ENCODE measurements around the gene KCNK3. TPM values are rescaled to one million over a fixed set of nuclear protein-coding genes. Genes with fewer than 3 reads are reported as not detected.
A peak's percentile ranks its signal among the peaks of the same experiment; 100 is the strongest.

KCNK3 gene
- total and polyA plus RNA-seq, 2 donors (not counting 1 experiment from before 2014, with no cell fraction given): under 0.01 TPM; not detected in 1

DNA sequence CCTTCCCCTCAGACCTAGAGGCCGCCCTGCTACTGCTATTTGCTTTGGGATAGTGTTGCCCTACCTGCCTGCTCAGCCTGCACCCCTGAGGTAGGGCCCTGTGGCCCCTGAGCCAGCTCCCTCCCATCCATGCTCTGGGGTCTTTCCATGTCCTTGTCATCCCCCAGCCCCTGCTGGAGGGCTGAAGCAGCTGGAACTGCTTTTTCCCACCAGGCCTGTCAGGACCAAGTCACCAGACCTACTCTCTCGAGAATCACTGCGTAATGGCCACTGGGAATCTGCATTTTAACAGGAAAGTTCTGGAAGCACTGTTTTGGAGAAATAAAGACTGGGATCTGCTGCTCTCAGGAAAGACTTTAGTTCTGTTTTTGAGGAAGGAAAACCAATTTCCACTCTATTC is 51.3 kb downstream of the KCNK3 start:
- Histone ChIP-seq H3K4me2 (ENCODE audit: extremely low read depth, insufficient read depth, low read length) (no peak overlapping the region), H2AFZ (ENCODE audit: low read length) (no peak overlapping the region), H3K79me2 (ENCODE audit: control insufficient read depth, insufficient read depth, low read length) (no peaks in the 10 kb centered on the region), H3K36me3 (ENCODE audit: control insufficient read depth, insufficient read depth, low read length) (no peaks in the 10 kb centered on the region), H3K27me3 (ENCODE audit: control insufficient read depth, insufficient read depth, low read length) (peaks cover 3% of the 10 kb centered on the region), H3K27ac (ENCODE audit: insufficient read depth, low read length) (no peak overlapping the region), H4K20me1 (ENCODE audit: control insufficient read depth, extremely low read depth, insufficient read depth, low read length) (no peaks in the 10 kb centered on the region), H3K9me3 (ENCODE audit: control insufficient read depth, insufficient read depth, low read depth, low read length) (no peaks in the 10 kb centered on the region), H3K4me3 (replicated peaks in 1 of 4; ENCODE audit: control extremely low read depth in 1 of 4, insufficient read depth in 1 of 4, low read depth in 3 of 4, low read length in 4 of 4) (no peak overlapping the region), H3K4me1 (ENCODE audit: control insufficient read depth, extremely low read depth, insufficient read depth, low read length) (no peaks in the 10 kb centered on the region), H3K9ac (ENCODE audit: insufficient read depth, low read length) (no peak overlapping the region)
- TF ChIP-seq, protein P1, sequence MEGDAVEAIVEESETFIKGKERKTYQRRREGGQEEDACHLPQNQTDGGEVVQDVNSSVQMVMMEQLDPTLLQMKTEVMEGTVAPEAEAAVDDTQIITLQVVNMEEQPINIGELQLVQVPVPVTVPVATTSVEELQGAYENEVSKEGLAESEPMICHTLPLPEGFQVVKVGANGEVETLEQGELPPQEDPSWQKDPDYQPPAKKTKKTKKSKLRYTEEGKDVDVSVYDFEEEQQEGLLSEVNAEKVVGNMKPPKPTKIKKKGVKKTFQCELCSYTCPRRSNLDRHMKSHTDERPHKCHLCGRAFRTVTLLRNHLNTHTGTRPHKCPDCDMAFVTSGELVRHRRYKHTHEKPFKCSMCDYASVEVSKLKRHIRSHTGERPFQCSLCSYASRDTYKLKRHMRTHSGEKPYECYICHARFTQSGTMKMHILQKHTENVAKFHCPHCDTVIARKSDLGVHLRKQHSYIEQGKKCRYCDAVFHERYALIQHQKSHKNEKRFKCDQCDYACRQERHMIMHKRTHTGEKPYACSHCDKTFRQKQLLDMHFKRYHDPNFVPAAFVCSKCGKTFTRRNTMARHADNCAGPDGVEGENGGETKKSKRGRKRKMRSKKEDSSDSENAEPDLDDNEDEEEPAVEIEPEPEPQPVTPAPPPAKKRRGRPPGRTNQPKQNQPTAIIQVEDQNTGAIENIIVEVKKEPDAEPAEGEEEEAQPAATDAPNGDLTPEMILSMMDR (conservative IDR thresholded peaks at IDR 0.05 in 1 of 2, IDR thresholded peaks at IDR 0.05 in 1 of 2; ENCODE audit: low read depth in 1 of 2, low read length in 2 of 2): no peak
- TF ChIP-seq EZH2 (IDR thresholded peaks at IDR 0.05; ENCODE audit: low read length, missing control alignments): no peak
- DNase-seq (ENCODE audit: low read depth in 2 of 2): no peak

DNA sequence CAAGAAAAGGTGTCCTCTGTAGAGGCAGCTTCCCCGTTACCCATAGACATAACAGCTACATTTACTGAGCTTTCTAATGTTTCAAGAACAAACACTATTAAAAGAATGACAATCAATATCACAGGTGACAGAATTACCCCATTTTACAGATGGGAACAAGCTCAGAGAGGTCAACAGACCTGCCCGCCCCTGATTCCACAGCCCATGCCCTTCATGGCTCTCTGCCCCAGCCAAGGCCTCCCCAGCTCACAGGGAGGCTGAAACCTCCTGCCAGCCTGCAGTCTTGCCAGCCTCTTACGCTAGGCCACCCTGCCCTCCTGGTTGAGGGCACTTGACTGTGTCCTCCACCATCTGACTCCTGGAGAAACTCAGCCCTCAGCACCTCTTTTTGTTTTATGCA is 52.4 kb downstream of the KCNK3 start:
- no peak for TF ChIP-seq EZH2 (IDR thresholded peaks at IDR 0.05; ENCODE audit: low read length, missing control alignments)
- TF ChIP-seq, protein P1 (conservative IDR thresholded peaks at IDR 0.05 in 1 of 2, IDR thresholded peaks at IDR 0.05 in 1 of 2; ENCODE audit: low read depth in 1 of 2, low read length in 2 of 2): no peak

DNA sequence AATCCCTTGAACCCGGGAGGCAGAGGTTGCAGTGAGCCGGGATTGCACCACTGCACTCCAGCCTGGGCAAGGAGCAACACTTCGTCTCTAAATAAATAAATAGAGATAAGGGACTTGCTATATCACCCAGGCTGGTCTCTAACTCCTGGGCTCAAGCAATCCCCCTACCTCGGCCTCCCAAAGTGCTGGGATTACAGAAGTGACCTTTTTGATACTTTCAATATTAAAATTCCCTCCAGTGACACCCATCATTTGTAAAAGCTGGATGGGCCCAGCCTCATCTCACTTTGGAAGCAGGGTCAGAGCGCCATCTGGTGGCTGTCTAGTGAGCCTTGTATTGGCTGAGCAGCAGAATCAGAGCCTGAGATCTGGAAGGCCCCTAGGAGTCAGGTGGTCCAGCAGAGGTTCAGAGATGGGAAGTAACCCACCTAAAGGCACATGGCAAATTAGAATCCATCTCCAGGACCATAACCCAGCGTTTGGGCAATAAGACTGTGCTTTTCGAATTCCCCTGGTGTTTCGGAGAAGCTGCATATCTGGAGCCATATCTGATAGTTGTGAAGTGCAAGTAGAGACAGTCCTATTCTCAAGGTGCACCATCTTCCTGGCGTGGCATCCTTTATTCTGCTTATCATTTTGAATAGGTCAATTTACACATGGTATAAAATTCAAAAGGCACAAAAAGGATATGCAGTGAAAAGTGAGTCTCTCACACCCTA is 53.2 kb downstream of the KCNK3 start:
- Histone ChIP-seq H3K4me3 (replicated peaks in 1 of 4; ENCODE audit: control extremely low read depth in 1 of 4, insufficient read depth in 1 of 4, low read depth in 3 of 4, low read length in 4 of 4) (no peak overlapping the region), H3K79me2 (ENCODE audit: control insufficient read depth, insufficient read depth, low read length) (no peaks in the 10 kb centered on the region), H3K36me3 (ENCODE audit: control insufficient read depth, insufficient read depth, low read length) (no peaks in the 10 kb centered on the region), H3K4me2 (ENCODE audit: extremely low read depth, insufficient read depth, low read length) (no peak overlapping the region), H3K9ac (ENCODE audit: insufficient read depth, low read length) (no peak overlapping the region), H3K27ac (ENCODE audit: insufficient read depth, low read length) (no peak overlapping the region), H3K9me3 (ENCODE audit: control insufficient read depth, insufficient read depth, low read depth, low read length) (no peaks in the 10 kb centered on the region), H3K27me3 (ENCODE audit: control insufficient read depth, insufficient read depth, low read length) (peaks cover 3% of the 10 kb centered on the region), H2AFZ (ENCODE audit: low read length) (no peak overlapping the region), H3K4me1 (ENCODE audit: control insufficient read depth, extremely low read depth, insufficient read depth, low read length) (no peaks in the 10 kb centered on the region), H4K20me1 (ENCODE audit: control insufficient read depth, extremely low read depth, insufficient read depth, low read length) (no peaks in the 10 kb centered on the region)
- TF ChIP-seq, protein P1 (conservative IDR thresholded peaks at IDR 0.05 in 1 of 2, IDR thresholded peaks at IDR 0.05 in 1 of 2; ENCODE audit: low read depth in 1 of 2, low read length in 2 of 2): peak; percentile 95
- TF ChIP-seq EZH2 (IDR thresholded peaks at IDR 0.05; ENCODE audit: low read length, missing control alignments): no peak
- DNase-seq (ENCODE audit: low read depth in 2 of 2): peak; percentile 61 to 85

More for the DNA sequence above, 52.4 kb downstream of the KCNK3 start:
- Histone ChIP-seq H3K27ac (ENCODE audit: insufficient read depth, low read length) (no peak overlapping the region), H3K4me2 (ENCODE audit: extremely low read depth, insufficient read depth, low read length) (no peak overlapping the region), H3K4me1 (ENCODE audit: control insufficient read depth, extremely low read depth, insufficient read depth, low read length) (no peaks in the 10 kb centered on the region), H3K79me2 (ENCODE audit: control insufficient read depth, insufficient read depth, low read length) (no peaks in the 10 kb centered on the region), H3K9me3 (ENCODE audit: control insufficient read depth, insufficient read depth, low read depth, low read length) (no peaks in the 10 kb centered on the region), H3K9ac (ENCODE audit: insufficient read depth, low read length) (no peak overlapping the region), H3K36me3 (ENCODE audit: control insufficient read depth, insufficient read depth, low read length) (no peaks in the 10 kb centered on the region), H3K4me3 (replicated peaks in 1 of 4; ENCODE audit: control extremely low read depth in 1 of 4, insufficient read depth in 1 of 4, low read depth in 3 of 4, low read length in 4 of 4) (no peak overlapping the region), H3K27me3 (ENCODE audit: control insufficient read depth, insufficient read depth, low read length) (peaks cover 3% of the 10 kb centered on the region), H2AFZ (ENCODE audit: low read length) (no peak overlapping the region), H4K20me1 (ENCODE audit: control insufficient read depth, extremely low read depth, insufficient read depth, low read length) (no peaks in the 10 kb centered on the region)
- no peak for DNase-seq (ENCODE audit: low read depth in 2 of 2)
